ENCODE results near the gene STARD10.
"Not testable (repeated sequence)": the region's sequence is repeated elsewhere in the genome, so short reads cannot be mapped to it uniquely, and the experiment has no call there.

Gene STARD10

DNA sequence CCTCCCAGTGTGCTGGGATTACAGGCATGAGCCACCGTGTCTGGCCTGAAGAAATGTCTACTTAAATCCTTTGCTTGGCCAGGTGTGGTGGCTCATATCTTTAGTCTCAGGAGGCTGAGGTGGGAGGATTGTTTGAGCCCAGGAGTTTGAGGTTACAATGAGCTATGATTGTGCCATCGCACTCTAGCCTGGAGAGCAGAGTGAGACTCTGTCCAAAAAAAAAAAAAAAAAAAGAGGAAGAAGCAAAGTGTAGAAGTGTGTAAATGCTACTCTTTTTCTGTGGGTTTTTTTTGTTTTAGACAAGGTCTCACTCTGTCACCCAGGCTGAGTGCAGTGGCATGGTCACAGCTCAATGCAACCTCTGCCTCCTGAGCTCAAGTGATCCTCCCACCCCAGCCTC, 13.9 kb upstream of the STARD10 start:
- DNase-seq (ENCODE audit: low spot score), result no peak

DNA sequence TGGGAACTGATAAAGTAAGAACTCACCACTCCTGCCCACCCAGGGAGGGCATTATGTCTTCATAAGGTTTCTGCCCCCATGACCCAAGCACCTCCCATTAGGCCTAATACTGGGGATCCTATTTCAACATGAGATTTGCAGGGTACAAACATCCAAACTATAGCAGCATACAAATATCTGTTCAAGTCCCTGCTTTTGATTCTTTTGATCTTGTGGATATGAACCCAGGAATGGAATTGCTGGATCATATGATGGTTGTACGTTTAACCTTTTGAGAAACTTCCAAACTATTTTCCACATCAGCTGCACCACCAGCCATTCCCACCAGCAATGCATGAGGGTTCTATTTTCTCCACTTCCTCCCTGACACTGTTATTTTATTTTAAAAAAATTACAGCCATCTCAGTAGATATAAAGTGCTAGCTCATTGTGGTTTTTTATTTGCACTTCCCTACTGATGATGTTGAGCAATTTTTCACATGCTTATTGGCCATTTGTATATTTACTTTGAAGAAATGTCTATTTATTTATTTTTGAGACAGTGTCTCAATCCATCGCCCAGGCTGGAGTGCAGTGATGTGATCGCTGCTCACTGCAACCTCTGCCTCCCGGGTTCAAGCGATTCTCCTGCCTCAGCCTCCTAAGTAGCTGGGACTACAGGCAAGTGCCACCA, 13.3 kb upstream of the STARD10 start:
- DNase-seq (ENCODE audit: low spot score), result no peak

DNA sequence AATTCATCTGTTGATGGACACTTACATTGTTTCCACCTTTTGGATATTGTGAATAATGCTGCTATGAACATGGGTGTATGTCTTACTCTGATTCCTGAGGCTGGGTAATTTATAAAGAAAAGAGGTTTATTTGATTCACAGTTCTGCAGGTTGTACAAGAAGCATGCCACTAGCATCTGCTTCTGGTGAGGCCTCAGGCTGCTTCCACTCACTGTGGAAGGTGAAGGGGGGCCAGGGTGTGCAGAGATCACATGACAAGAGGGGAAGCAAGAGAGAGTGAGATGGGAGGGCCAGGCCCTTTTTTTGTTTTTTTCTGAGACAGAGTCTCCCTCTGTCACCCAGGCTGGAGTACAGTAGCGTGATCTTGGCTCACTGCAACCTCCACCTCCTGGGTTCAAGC, 12.5 kb upstream of the STARD10 start:
- not testable (repeated sequence) for DNase-seq (ENCODE audit: low spot score)

DNA sequence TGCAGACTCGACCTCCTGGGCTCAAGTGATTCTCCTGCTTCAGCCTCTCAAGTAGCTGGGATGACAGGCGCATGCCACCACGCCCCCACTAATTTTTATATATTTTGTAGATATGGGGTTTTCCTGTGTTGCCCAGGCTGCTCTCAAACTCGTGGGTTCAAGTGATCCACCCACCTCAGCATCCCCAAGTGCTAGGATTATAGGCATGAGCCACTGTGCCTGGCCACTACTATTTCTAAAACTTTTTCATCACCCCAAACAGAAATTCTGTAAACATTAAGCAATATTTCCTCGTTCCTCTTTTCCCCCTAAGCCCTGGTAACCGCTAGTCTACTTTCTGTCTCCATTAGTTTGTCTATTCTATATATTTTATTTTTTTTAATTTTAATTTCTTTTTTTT, 11.4 kb upstream of the STARD10 start:
- no peak for DNase-seq (ENCODE audit: low spot score)

DNA sequence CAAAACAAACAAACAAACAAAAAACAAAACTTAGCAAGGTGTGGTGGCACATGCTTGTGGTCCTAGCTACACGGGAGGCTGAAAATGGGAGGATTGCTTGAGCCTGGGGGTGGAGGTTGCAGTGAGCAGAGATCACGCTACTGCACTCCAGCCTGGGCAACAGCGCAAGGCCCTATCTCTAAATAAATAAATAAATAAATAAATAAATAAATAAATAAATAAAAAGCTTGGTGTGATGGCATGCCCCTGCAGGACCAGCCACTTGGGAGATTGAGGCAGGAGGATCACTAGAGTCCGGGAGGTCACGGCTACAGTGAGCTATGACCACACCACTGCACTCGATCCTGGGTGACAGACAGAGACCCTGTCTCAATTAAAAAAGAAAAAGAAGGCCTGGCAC, 9.0 kb upstream of the STARD10 start:
- DNase-seq (ENCODE audit: low spot score), result no peak

DNA sequence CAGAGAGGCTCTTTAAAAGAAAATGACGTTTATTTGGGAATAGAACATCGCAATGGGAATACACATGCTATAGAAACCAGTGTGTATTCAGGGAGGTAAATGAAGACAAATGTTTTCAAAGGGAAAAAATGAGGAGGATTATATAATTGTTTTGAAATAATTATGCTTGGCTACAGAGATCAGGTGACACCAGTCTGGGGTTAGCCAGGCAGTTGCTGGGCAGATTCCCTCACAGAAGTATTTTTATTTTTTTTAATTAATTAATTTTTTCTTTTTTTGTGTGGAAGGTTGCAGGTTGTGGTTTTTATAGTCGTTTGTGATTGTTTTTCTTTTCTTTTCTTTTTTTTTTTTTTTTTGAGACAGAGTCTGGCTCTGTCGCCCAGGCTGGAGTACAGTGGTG, 5.6 kb upstream of the STARD10 start:
- no peak for DNase-seq (ENCODE audit: low spot score)

DNA sequence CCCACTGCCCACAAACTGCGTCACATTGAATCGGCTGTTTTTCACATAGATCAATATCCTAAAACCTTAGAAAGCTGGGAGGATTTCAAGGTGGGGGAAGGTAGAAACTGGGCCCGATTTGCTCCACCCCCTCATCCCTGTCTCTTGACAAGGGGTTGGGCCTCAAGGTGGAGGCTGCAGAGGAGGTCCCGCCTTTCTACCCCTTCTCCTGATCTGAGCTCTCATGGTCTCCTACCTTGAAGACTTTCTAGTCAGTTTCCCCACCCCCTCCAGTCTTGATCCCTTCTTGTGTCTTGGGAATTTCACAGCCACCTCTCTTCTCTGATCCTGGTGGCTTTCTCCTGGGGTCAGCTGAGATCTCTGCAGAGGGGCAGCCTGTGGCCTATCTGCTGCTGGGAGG, 4.5 kb upstream of the STARD10 start:
- no peak for DNase-seq (ENCODE audit: low spot score)

DNA sequence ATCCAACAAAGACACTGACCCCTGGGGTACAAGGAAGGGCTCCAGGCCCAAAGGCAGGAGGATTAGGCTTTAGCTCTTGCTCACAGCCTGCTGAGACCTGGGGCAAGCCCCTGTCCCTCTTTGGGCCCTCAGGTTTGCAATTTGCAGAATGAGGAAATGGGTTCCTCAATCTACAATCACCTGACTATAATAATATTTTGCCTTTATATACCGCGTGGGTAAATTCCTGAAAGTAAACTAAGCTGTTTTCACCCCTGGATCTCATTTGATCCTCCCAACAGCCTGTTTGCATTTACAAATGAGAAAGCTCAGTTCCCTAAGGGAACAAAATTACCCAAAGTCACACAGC, 797 bp downstream of the STARD10 start:
- DNase-seq (ENCODE audit: low spot score), result no peak

DNA sequence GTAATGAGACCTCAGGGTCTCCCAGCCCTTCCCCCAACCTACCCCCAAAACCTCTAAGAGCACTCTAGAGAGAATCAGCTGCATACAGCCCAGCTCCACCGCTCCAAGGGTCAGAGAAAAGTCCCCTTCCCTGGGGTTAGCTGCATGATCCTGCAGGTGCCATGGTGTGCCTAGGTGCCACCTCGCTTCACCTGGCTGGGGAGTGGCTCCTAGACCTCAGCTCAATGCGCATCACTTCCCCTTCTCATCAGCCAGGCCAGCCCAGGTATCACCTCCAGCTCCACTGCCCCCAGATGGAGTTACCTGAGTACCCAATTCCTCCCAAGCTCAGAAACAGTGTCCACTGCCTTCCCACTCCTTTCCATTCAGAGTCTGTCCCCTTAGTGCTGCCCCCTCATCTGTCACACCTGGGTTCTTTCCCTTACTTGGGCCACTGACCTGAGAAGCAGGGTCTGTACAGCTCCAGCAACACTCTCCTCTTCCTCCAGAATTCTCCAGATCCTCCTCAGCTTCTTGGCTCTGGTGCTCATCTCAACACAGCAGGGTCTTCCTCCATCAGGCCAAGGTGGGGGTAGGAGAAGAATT, 1.3 kb downstream of the STARD10 start:
- DNase-seq (ENCODE audit: low spot score), result no peak

DNA sequence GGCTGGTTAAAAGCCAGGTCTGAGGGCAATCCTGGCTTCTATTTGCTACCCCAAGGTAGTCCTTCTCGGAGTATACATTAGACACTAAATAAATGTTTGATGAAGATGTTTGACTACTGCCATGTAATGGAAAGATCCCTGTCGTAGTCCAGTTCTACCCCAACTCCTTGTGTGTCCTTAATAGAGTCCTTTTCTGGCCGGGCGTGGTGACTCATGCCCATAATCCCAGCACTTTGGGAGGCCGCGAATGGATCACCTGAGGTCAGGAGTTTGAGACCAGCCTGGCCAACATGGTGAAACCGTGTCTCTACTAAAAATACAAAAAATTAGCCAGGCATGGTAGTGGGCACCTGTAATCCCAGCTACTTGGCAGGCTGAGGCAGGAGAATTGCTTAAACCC, 2.6 kb downstream of the STARD10 start:
- not testable (repeated sequence) for DNase-seq (ENCODE audit: low spot score)

DNA sequence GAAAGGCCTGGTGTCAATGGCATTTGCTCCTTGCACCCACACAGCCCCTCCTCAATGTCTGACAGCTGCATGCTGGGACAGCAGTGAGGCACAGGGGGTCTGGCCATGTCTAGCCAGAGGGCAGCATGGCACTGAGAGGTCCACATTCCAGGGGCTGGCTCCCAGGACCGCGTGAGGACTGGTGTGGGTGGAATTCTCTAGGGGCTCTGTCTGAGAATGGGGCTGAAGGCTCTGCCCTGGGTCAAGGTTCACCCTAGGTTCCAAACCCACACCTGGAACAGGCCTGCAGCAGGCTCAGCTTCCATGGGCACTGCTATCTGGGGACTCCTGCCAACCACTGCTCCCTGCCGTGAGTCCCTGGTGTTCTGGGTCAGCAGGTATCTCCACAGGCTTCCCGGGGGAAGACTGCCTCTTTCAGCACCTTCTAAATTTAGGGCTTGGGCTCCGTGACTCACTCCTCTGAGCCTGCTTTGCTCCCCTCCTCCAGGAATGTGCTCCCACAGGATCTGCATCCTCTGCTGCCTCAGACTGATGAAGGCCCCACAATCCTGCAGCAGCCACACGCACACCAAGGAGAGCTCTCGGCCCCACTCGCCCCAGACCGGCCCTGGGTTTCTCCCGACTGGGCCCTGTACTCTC, 4.2 kb downstream of the STARD10 start:
- DNase-seq (ENCODE audit: low spot score), result no peak

DNA sequence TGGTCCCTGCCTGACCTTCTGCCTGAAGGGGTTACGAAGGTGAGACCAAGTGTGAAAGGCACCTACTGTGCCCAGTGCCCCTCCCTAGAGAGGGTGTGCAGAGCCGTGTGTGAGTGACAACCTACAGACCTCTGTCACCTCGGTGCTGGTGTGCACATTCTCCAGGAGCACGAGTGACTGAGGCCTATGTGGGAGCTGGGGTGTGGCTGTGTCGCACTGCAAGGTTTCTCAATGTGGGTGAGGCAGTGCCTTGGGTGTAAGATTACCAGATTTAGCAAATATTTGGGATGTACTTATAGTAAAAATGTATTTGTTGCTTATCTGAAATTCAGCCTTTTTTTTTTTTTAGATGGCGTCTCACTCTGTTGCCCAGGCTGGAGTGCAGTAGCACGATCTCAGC, 5.6 kb downstream of the STARD10 start:
- no peak for DNase-seq (ENCODE audit: low spot score)

DNA sequence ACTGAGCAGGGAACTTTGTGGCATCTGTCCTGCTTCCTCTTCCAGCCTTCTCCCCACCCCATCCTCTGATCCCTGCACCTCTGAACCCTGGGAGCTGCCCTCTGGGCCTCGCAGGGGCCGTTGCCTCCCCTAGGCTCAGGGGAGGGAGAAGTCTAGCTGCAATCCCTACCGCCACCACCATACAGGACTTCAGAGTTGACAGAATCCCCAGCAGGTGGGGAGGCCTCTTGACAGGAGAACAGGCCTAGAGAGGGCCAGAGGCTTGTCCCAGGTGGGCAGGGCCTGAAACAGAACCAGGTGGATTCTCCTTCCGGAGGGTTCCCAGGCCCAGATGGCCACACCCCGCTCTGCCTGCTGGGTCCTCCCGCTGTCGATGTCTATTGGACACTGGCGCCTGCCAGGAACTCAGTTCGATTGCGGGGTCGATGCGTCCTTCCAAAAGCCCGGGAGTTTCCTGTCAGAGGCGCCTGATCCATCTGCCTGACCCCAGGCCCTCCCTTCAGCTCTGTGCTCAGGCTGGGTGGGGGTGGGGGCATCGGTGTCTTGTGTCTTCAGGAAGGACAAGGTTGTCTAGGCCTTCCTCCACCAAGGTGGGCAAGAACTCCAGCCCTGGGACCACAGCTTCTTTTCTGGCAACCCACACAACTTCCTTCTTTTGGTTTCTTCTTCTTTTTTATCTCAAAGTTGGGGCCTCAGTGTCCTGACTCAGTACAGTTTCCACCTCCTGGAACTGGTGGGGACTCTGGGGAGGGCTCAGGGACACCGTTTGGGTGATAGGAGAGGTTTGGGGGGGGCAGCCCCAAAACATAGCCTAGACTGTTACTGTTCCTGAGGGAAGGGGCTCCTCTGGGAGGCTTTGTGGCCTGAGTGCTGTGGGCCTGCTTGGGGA, 6.4 kb downstream of the STARD10 start:
- DNase-seq (ENCODE audit: low spot score), result no peak

DNA sequence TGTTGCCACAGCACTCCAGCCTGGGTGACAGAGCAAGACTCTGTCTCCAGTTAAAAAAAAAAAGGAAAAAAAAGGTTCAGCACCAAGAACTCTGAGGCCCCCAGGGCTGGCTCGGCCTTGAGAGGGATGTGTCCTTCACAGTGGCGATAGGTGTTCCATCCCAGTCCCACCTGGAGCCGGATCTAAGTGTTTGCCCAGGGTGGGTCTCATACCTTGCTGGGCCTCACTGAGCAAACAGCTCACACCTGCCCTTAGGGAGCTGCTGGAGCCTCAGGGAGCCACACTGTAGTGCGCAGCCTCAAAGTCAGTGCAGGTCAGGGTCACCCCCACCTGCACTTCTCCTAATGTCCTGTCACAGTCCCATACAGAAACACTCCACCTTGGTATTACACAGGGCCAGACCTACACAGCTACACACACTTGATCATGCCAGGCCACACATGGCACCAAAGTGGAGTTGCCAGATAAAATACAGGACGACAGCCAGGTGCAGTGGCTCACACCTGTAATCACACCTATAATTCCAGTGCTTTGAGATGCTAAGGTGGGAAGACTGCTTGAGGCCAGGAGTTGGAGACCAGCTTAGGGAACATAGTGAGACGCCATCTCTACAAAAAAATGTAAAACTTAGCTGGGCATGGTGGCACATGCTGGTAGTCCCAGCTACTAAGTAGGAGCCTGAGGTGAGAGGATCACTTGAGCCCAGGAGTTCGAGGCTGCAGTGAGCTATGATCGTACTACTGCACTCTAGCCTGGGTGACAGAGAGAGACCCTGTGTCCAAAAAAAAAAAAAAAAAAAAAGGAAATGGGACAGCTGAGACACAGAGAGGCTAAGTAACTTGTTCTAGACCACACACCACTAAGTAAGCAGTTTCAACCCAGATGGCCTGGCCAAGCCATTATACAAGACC, 7.3 kb downstream of the STARD10 start:
- no peak for DNase-seq (ENCODE audit: low spot score)

DNA sequence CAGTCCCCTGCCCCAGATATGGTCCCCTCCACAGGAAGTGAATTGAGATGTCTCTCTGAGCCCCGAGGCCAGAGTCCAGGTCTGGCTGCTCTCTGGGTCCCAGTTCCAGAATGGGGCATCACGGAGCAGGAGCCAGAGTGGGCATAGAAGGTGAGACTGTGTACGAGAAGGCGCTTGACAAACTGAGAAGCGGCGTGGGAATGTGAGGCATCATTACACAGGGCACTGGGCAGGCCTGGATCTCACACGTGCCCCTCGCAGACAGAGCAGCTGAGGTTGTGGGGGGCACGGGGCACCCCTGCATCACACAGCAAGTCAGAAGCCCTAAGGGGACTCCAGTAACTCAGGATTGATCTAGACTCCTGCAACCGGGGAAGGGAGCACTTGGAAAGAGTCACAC, 9.2 kb downstream of the STARD10 start:
- DNase-seq (ENCODE audit: low spot score), result no peak

DNA sequence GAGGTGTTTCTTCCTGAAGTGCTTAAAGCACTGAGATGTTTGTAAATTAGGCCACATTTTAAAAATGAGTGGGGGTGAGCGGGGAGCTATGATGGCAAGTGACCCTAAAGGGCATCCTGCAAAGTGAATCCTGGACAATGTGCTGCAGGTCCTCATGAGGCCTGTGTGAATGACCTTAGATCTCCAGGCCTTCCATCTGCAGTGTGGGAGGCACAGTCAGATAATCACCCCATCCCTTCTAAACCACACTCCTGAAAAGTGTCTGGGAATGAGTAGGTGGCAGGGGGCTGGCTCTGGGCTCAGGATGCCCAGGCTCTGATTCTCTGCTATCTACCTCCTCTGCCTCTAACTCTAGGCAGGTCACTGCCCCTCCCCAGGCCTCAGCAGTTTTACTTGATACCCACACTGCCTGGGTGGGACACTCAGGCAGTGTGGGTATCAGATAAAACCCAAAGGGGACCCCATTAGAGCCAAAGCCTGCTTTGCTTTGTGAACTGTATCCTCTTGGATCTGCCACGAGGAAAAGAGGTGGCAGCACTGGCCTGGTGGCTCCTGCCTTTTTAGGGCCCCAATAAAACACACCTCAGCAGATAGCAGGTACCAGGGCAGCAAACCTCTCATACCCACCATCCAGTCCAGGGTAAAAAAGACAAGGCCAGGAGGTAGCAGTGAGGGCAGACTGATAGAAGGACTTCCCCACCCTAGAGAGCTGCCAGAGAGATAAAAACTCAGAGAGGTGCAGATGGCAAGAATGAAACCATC, 10.5 kb downstream of the STARD10 start:
- no peak for DNase-seq (ENCODE audit: low spot score)

DNA sequence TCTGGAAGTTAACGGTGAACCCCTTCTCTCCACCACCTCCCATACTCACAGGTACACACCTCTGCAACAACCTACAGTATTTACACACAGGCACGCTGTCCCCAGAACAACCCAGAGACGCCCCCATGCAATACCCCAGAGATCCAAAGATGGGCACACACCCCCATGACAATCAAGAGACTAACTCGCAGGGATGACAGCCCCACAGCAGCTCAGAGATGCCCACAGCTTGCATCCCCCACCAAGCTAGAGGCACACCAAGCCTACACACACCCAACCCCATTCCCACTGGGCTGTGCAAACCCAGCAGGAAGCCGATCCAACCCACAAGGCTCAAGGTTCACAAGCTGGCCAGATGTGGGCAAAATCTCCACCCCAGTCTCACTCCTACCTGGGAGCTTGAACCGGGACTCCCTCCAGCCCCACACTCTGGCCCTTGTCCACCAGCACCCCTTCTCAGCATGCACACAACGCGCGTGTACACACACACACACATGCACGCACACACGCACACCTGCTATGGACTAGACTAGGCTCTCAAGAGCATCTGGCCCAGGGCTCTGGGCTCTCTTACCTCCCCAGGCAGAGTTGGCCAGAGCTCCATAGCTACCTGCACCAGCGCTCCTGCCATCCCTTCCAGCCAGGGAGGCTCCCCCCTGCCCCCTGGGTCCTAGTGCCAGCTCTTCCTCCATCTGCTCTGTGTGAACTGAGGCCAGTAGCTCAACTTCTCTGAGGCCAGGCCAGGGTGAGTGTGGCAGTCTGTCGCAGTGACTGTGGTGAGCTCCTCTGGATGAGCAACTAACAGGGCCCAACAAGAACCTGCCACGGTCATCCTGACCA, 11.5 kb downstream of the STARD10 start:
- DNase-seq (ENCODE audit: low spot score), result no peak

DNA sequence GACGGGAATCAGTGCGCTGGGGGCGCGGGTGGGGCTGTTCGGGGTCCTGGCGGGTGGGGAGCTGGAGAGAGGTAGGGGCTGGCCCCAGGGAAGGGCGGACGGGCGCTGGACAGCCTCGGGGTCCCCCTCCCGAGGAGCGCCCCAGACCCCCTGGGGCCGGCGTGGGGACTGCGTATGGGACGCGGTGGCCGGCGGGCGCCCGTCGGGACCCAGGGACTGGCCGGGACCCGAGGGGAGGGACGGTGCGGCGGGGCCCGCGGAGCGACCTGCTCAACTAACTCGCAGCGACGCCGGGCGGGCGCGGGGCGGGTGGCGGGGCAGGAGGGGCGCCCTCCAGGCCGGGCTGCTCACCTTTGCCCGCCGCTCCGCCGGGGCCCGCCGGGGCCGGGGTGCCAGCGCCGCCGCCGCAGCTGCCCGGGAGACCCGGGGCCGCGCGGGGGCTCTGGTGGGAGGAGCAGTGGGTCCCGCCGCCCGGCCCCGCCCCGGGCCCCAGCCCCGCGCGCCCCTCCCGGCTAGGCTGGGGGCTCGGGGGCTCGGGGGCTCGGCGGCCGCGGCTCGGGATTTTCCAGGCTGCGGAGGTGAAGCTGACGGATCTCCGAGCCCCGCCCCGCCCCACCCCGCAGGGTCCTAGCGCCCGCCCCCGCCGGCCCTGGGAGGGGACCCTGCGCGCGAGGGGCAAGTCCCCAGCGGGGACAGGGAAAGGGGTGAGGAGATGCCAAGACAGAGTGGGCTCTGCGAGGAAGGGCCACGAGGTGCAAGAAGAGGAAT, 12.3 kb downstream of the STARD10 start:
- no peak for DNase-seq (ENCODE audit: low spot score)

DNA sequence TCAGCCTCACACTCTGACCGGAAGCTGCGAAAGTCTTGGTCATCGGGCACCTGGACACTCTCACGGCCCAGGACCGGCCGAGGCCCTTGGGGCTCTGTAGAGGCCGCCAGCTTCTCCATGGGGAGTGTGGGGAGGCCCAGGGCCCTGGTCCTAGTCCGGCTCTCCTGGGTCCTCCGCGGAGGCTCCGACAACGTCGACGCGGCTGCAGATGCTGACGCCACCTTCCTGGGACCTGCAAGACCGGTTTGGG, 12.9 kb downstream of the STARD10 start:
- no peak for DNase-seq (ENCODE audit: low spot score)
